A673 (cell line): ENCODE measurements around the gene SLX4IP. TPM values are rescaled to one million over a fixed set of nuclear protein-coding genes. Genes with fewer than 3 reads are reported as not detected.

Experiments used
- BruUV-seq: library from RNA; stranded (reverse); fragments of 400-500 nt; replicated peaks from 2 replicates; lab custom pipeline; 2021; lab: Mats Ljungman, UMichigan
- CTCF ChIA-PET: fragments of 300-600 bp; sonication (Branson Sonifier 250); formaldehyde crosslinking; loops from one replicate; lab custom pipeline; 2022; ENCODE audit warnings: antibody characterized with exemption; lab: Charles Lee
- POLR2A ChIA-PET: fragments of 300-600 bp; sonication (Branson Sonifier 250); formaldehyde crosslinking; loops from one replicate; lab custom pipeline; 2022; ENCODE audit warnings: antibody characterized with exemption; ENCODE audit not compliant: low non-redundant PET; lab: Charles Lee
- DNase-seq: peaks from one replicate; pipeline ENCODE4 v3.0.0-alpha.2; 2015; ENCODE audit warnings: low spot score
- H3K27ac ChIP-seq: fragments of 200-600 bp; sonication (generic); 2 replicates; pipeline ENCODE4 v1.5.1; 2016; ENCODE audit warnings: mixed run types, low read depth, mild to moderate bottlenecking, mixed read lengths, antibody characterized with exemption, low read length; ENCODE audit not compliant: poor library complexity, severe bottlenecking
- H3K27me3 ChIP-seq: fragments of 200-600 bp; sonication (generic); replicated peaks from 2 replicates; pipeline ENCODE4 v1.6.1; 2017; ENCODE audit warnings: mixed run types, low read depth, mild to moderate bottlenecking, mixed read lengths, antibody characterized with exemption, low read length; ENCODE audit not compliant: insufficient read depth, poor library complexity
- H3K36me3 ChIP-seq: fragments of 200-600 bp; sonication (generic); 2 replicates; pipeline ENCODE4 v1.6.1; 2016; ENCODE audit warnings: mixed run types, mild to moderate bottlenecking, mixed read lengths, antibody characterized with exemption, low read length; ENCODE audit not compliant: insufficient read depth, poor library complexity, severe bottlenecking
- H3K4me1 ChIP-seq: fragments of 200-600 bp; sonication (generic); 2 replicates; pipeline ENCODE4 v1.6.1; 2017; ENCODE audit warnings: mixed run types, mild to moderate bottlenecking, mixed read lengths, antibody characterized with exemption, low read length; ENCODE audit not compliant: insufficient read depth, poor library complexity, severe bottlenecking
- H3K4me3 ChIP-seq: fragments of 200-600 bp; sonication (generic); 2 replicates; pipeline ENCODE4 v1.5.1; 2016; ENCODE audit warnings: low read depth, mixed run types, mild to moderate bottlenecking, mixed read lengths, low read length; ENCODE audit not compliant: poor library complexity, severe bottlenecking
- H3K9me3 ChIP-seq: fragments of 200-600 bp; sonication (generic); 2 replicates; pipeline ENCODE4 v1.6.1; 2016; ENCODE audit warnings: mixed run types, low read depth, mild to moderate bottlenecking, mixed read lengths, antibody characterized with exemption, low read length; ENCODE audit not compliant: poor library complexity, severe bottlenecking
- EZH2 ChIP-seq: fragments of 200-600 bp; sonication (generic); IDR thresholded peaks from 2 replicates; pipeline ENCODE4 v1.6.1; 2017; ENCODE audit warnings: borderline replicate concordance, low read depth, mild to moderate bottlenecking, mixed read lengths, antibody characterized with exemption, low read length; ENCODE audit not compliant: poor library complexity, severe bottlenecking
- intact Hi-C: fragments of 100-400 bp; cut with micrococcal nuclease; formaldehyde crosslinking; loops from one replicate; pipeline ENCODE4 v1.10.0; 2022; ENCODE audit not compliant: unreplicated experiment
- total RNA-seq: library from RNA; stranded (reverse); gene quantifications from 2 replicates; pipeline ENCODE4 v1.2.3, GENCODE V29; 2021
- TF ChIP-seq, protein P1 (sequence below): fragments of 300-800, 200-600 bp; sonication (generic); conservative IDR thresholded peaks from 2 replicates; pipeline ENCODE4 v1.5.1; 2017; ENCODE audit warnings: low read depth, mild to moderate bottlenecking, antibody characterized with exemption, low read length, moderate library complexity, mixed read lengths

SLX4IP gene
- total RNA-seq, 1 experiment from 2014 or later, result 9.8 TPM

DNA sequence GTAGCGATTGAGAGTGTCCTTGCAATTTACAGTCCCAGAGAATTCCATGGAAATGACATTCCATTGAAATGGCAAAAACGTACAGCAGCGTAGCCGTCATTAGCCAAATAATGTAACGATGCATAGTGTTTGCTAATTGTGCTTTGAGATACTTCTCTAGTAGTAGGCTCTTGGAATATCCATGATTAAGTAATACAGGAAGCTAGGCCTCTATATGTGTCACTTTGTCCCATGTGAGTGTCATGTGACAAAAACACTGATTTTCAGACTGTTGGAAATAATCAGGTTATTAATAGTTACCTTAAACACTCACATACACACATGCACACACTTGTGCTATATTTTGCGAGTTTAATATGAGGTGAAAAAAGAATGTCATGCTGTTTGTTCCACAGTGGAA, 35.2 kb downstream of the SLX4IP start:
- no peak for DNase-seq

DNA sequence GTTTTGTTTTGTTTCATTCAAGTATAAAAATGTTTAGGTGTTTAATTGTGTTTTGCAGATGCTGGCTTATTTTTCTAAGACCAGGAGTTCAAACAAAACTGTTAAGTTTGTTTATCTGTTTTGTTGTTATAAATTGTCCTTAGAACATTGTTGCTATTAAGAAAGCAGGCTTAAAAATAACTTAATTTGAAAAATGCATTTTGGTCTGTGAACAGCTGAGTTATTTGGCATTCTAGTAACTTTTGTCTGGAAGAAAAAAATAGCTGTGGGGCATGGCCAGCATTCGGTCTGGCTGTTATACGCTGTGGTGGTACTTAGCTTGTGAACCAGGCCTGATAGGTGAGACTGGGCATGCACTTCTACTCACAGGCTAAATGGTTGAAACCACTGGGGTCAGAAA, 37.8 kb downstream of the SLX4IP start:
- Histone ChIP-seq H3K27ac (peak overlapping the region; percentile 24), H3K4me1 (peaks cover 59% of the 10 kb centered on the region), H3K27me3 (no peaks in the 10 kb centered on the region), H3K36me3 (no peaks in the 10 kb centered on the region), H3K4me3 (no peak overlapping the region), H3K9me3 (no peaks in the 10 kb centered on the region)
- TF ChIP-seq, protein P1, sequence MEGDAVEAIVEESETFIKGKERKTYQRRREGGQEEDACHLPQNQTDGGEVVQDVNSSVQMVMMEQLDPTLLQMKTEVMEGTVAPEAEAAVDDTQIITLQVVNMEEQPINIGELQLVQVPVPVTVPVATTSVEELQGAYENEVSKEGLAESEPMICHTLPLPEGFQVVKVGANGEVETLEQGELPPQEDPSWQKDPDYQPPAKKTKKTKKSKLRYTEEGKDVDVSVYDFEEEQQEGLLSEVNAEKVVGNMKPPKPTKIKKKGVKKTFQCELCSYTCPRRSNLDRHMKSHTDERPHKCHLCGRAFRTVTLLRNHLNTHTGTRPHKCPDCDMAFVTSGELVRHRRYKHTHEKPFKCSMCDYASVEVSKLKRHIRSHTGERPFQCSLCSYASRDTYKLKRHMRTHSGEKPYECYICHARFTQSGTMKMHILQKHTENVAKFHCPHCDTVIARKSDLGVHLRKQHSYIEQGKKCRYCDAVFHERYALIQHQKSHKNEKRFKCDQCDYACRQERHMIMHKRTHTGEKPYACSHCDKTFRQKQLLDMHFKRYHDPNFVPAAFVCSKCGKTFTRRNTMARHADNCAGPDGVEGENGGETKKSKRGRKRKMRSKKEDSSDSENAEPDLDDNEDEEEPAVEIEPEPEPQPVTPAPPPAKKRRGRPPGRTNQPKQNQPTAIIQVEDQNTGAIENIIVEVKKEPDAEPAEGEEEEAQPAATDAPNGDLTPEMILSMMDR, result no peak
- no peak for TF ChIP-seq EZH2
- POLR2A ChIA-PET, result interaction anchor here (0.6 kb wide), 1 partner anchor 11 kb away, joined by 3 read pairs; no protein-coding TSS in a partner anchor
- intact Hi-C loops, result no loop called here
- no TSS peak for BruUV-seq
- no peak for DNase-seq
- CTCF ChIA-PET, result no interaction called here

More for the DNA sequence above, 35.2 kb downstream of the SLX4IP start:
- Histone ChIP-seq H3K4me3 (no peak overlapping the region), H3K27ac (peak overlapping the region; percentile 66), H3K36me3 (no peaks in the 10 kb centered on the region), H3K27me3 (no peaks in the 10 kb centered on the region), H3K4me1 (peaks cover 73% of the 10 kb centered on the region), H3K9me3 (no peaks in the 10 kb centered on the region)
- ChIA-PET POLR2A (no interaction called here), CTCF (interaction anchor here (0.6 kb wide), 2 partner anchors 69 to 201 kb away, joined by 3 to 6 read pairs; no protein-coding TSS in a partner anchor)
- intact Hi-C loops, result loop anchor here (1.0 kb wide), 1 partner anchor 66 kb away; no protein-coding TSS in a partner anchor
- no peak for TF ChIP-seq EZH2
- TF ChIP-seq, protein P1, result no peak
- TSS peak; percentile 9 for BruUV-seq

DNA sequence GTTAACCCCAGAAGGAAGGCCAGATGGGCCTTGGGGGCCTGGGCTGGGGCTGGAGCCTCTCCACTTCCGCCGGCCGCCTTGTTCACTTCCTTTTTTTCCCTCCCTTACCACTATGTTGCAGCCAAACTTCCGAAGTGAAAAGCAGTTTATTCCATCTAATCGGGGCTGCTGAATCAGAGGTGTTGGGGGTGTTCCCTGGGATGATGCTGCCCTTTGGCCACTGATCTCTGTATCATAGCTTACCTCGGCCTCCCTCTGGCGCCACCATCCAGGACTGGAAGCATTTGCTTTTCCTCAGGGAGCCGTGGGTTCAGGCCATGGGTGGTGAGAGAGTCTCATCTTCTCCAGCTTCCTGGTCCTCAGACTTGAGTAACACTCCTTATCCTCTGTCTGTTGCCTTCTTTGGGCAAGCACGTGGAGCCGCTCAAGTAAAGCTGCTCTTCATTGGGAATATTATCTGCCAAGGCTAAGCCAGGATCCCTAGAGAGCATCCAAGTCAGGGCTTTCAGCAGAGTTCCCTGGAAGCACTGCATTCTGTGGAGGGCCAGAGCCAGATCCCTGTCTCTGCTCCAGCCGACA, 39.6 kb downstream of the SLX4IP start:
- BruUV-seq, result no TSS peak
- no peak for DNase-seq
- Histone ChIP-seq H3K4me1 (peaks cover 41% of the 10 kb centered on the region), H3K9me3 (no peaks in the 10 kb centered on the region), H3K27me3 (no peaks in the 10 kb centered on the region), H3K4me3 (no peak overlapping the region), H3K27ac (peak overlapping the region; percentile 39), H3K36me3 (no peaks in the 10 kb centered on the region)
- intact Hi-C loops, result no loop called here
- CTCF ChIA-PET, result interaction anchor here (0.9 kb wide), 1 partner anchor 41 kb away, joined by 3 read pairs; the partner anchor contains the start of gene MKKS
- POLR2A ChIA-PET, result no interaction called here
- TF ChIP-seq, protein P1, result no peak
- TF ChIP-seq EZH2, result no peak
